Measurements from ENCODE around the gene ZBTB4.

The ZBTB4 gene

DNA sequence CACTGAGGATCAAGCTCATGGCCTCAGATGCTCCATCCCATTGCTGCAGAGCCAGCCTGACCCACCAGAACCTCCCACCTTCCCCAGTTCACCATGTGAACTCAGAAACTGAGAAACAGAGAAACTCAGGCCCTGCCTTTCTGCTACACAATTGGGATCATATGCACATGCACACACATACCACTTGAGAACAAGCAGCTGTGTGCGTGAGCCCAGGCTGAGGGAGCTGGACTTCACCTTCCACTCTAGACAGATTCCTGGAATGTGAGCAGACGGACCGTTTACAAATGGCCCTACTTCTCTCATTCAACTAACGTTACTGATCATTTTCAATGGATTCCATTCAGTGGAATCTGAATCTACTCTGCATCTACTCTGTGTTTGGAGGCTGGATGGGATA lies 55.8 kb downstream of the ZBTB4 start:
- Histone ChIP-seq H3K4me1 (ENCODE audit: low read length) (no peaks in the 10 kb centered on the region), H3K9ac (ENCODE audit: low read length) (no peak overlapping the region), H3K27ac (ENCODE audit: low read length) (no peak overlapping the region), H3K27me3 (ENCODE audit: low read depth, low read length) (no peaks in the 10 kb centered on the region), H3K4me3 (ENCODE audit: low read length) (no peak overlapping the region), H2AFZ (ENCODE audit: low read depth, low read length) (no peak overlapping the region), H3K79me2 (ENCODE audit: low read length) (no peaks in the 10 kb centered on the region), H3K4me2 (ENCODE audit: low read length) (no peak overlapping the region), H3K36me3 (replicated peaks; ENCODE audit: low read depth, low read length) (no peaks in the 10 kb centered on the region), H3K9me3 (ENCODE audit: insufficient read depth, low read length) (no peaks in the 10 kb centered on the region), H4K20me1 (ENCODE audit: insufficient read depth, low read length) (no peaks in the 10 kb centered on the region)
- TF ChIP-seq, protein P1, sequence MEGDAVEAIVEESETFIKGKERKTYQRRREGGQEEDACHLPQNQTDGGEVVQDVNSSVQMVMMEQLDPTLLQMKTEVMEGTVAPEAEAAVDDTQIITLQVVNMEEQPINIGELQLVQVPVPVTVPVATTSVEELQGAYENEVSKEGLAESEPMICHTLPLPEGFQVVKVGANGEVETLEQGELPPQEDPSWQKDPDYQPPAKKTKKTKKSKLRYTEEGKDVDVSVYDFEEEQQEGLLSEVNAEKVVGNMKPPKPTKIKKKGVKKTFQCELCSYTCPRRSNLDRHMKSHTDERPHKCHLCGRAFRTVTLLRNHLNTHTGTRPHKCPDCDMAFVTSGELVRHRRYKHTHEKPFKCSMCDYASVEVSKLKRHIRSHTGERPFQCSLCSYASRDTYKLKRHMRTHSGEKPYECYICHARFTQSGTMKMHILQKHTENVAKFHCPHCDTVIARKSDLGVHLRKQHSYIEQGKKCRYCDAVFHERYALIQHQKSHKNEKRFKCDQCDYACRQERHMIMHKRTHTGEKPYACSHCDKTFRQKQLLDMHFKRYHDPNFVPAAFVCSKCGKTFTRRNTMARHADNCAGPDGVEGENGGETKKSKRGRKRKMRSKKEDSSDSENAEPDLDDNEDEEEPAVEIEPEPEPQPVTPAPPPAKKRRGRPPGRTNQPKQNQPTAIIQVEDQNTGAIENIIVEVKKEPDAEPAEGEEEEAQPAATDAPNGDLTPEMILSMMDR (IDR thresholded peaks at IDR 0.05; ENCODE audit: low read depth, low read length): no peak
- no peak for TF ChIP-seq EZH2phosphoT487 (IDR thresholded peaks at IDR 0.05; ENCODE audit: low read depth)

DNA sequence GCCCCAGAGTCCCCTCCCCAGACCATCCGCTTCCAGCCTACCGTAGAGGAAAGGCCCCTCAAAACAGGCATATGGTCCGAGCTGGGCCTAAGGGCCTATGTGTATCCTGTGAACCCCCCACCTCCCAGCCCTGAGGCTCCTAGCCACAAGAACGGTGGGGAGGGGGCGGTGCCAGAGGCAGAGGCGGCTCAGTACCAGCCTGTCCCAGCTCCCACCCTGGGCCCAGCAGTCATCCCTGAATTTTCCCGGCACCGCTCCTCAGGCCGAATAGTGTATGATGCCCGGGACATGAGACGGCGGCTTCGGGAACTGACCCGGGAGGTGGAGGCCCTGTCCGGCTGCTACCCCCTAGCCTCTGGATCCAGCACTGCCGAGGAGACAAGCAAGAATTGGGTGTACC lies 58.2 kb downstream of the ZBTB4 start:
- Histone ChIP-seq H3K27ac (ENCODE audit: low read length) (no peak overlapping the region), H3K4me2 (ENCODE audit: low read length) (no peak overlapping the region), H2AFZ (ENCODE audit: low read depth, low read length) (no peak overlapping the region), H3K4me1 (ENCODE audit: low read length) (no peaks in the 10 kb centered on the region), H4K20me1 (ENCODE audit: insufficient read depth, low read length) (no peaks in the 10 kb centered on the region), H3K79me2 (ENCODE audit: low read length) (no peaks in the 10 kb centered on the region), H3K9me3 (ENCODE audit: insufficient read depth, low read length) (no peaks in the 10 kb centered on the region), H3K4me3 (ENCODE audit: low read length) (no peak overlapping the region), H3K36me3 (replicated peaks; ENCODE audit: low read depth, low read length) (no peaks in the 10 kb centered on the region), H3K27me3 (ENCODE audit: low read depth, low read length) (no peaks in the 10 kb centered on the region), H3K9ac (ENCODE audit: low read length) (no peak overlapping the region)
- TF ChIP-seq, protein P1 (IDR thresholded peaks at IDR 0.05; ENCODE audit: low read depth, low read length): no peak
- TF ChIP-seq EZH2phosphoT487 (IDR thresholded peaks at IDR 0.05; ENCODE audit: low read depth): no peak

- Histone ChIP-seq H2AFZ (ENCODE audit: low read depth, low read length) (no peak within 1 kb of the TSS), H3K36me3 (replicated peaks; ENCODE audit: low read depth, low read length) (no peaks in the 10 kb centered on the region), H3K79me2 (ENCODE audit: low read length) (no peaks in the 10 kb centered on the region), H3K27me3 (ENCODE audit: low read depth, low read length) (no peaks in the 10 kb centered on the region), H3K4me3 (ENCODE audit: low read length) (no peak within 1 kb of the TSS), H4K20me1 (ENCODE audit: insufficient read depth, low read length) (no peaks in the 10 kb centered on the region), H3K9me3 (ENCODE audit: insufficient read depth, low read length) (no peaks in the 10 kb centered on the region), H3K27ac (ENCODE audit: low read length) (no peak within 1 kb of the TSS), H3K4me2 (ENCODE audit: low read length) (no peak within 1 kb of the TSS), H3K4me1 (ENCODE audit: low read length) (no peaks in the 10 kb centered on the region), H3K9ac (ENCODE audit: low read length) (no peak within 1 kb of the TSS)
- TF ChIP-seq, protein P1 (IDR thresholded peaks at IDR 0.05; ENCODE audit: low read depth, low read length): no peak
- TF ChIP-seq EZH2phosphoT487 (IDR thresholded peaks at IDR 0.05; ENCODE audit: low read depth): no peak
These were observed 59.4 kb downstream of the ZBTB4 start, which contains the start of gene SPEM1 for GRCh38 chr17:7419819-7420610. Gene SPEM1, plus strand, starts transcription at chr17:7420324. Its CDS starts 61 bp downstream, at chr17:7420385.

- H4K20me1 ChIP-seq (ENCODE audit: insufficient read depth, low read length): no peaks in the 10 kb centered on the region
- H3K9ac ChIP-seq (ENCODE audit: low read length): no peak overlapping the region
- no peak overlapping the region for H2AFZ ChIP-seq (ENCODE audit: low read depth, low read length)
- H3K9me3 ChIP-seq (ENCODE audit: insufficient read depth, low read length): no peaks in the 10 kb centered on the region
- H3K27ac ChIP-seq (ENCODE audit: low read length): no peak overlapping the region
- no peaks in the 10 kb centered on the region for H3K27me3 ChIP-seq (ENCODE audit: low read depth, low read length)
- no peaks in the 10 kb centered on the region for H3K4me1 ChIP-seq (ENCODE audit: low read length)
- TF ChIP-seq, protein P1 (IDR thresholded peaks at IDR 0.05; ENCODE audit: low read depth, low read length): no peak
- TF ChIP-seq EZH2phosphoT487 (IDR thresholded peaks at IDR 0.05; ENCODE audit: low read depth): no peak
- H3K79me2 ChIP-seq (ENCODE audit: low read length): no peaks in the 10 kb centered on the region
- H3K36me3 ChIP-seq (replicated peaks; ENCODE audit: low read depth, low read length): no peaks in the 10 kb centered on the region
- no peak overlapping the region for H3K4me2 ChIP-seq (ENCODE audit: low read length)
- no peak overlapping the region for H3K4me3 ChIP-seq (ENCODE audit: low read length)
These were observed 60.8 kb downstream of the ZBTB4 start for GRCh38 chr17:7418472-7419152.
